Ovary (tissue), 9 donors: ENCODE results near the gene PI4KA. TPM values are rescaled to one million over a fixed set of nuclear protein-coding genes. Genes with fewer than 3 reads are reported as not detected.
"Not testable (repeated sequence)": the region's sequence is repeated elsewhere in the genome, so short reads cannot be mapped to it uniquely, and the experiment has no call there.

ENCODE experiments used
- DNase-seq, 5 donors: peaks; one replicate each; pipeline ENCODE4 v3.0.0-alpha.2; 2019 to 2020
- H3K27ac ChIP-seq, 2 donors: fragments of 200-600 bp; one replicate each; pipeline versions ENCODE4 v1.5.1 to v1.8.0; 2019 to 2022
- H3K27me3 ChIP-seq: fragments of 200-600 bp; one replicate; pipeline ENCODE4 v1.8.0; 2022
- H3K36me3 ChIP-seq: fragments of 200-600 bp; sonication (generic); one replicate; pipeline ENCODE4 v1.5.1; 2019
- H3K4me1 ChIP-seq: one replicate; pipeline ENCODE4 v1.8.1; 2013; ENCODE audit warnings: mild to moderate bottlenecking, moderate library complexity; ENCODE audit not compliant: insufficient read depth
- H3K4me3 ChIP-seq: fragments of 200-600 bp; sonication (generic); one replicate; pipeline ENCODE4 v1.5.1; 2017
- H3K9me3 ChIP-seq, 2 donors: fragments of 200-600 bp in 1 of 2; sonication (generic) in 1 of 2; one replicate each; pipeline versions ENCODE4 v1.5.1 to v1.8.1; 2013 to 2019; ENCODE audit warnings: mild to moderate bottlenecking in 1 of 2, moderate library complexity in 1 of 2
- EP300 ChIP-seq: sonication (generic); formaldehyde crosslinking; IDR thresholded peaks from one replicate; pipeline ENCODE4 v1.6.1; 2017; ENCODE audit warnings: antibody characterized with exemption
- WGBS, 3 donors: extraction: QIAGEN DNeasy Blood & Tissue Kit in 1 of 3; methylation state at CpG; one replicate each; pipeline versions ENCODE4 v1.1.5 to v1.1.7; 2013 to 2017; 5-methylcytosine and 5-hydroxymethylcytosine counted together
- intact Hi-C, 4 donors: fragments of 100-400 bp; cut with DNase I; formaldehyde crosslinking; loops; one replicate each; pipeline versions ENCODE4 v1.11.0 to v1.15.1; 2022 to 2023
- polyA plus RNA-seq, 2 donors: library from polyadenylated mRNA; stranded (reverse); fragments of 200-250 nt in 1 of 2; fragments of 350-450 nt in 1 of 2; fragmentation: Illumina TruSeq in 1 of 2; extraction: RNeasy Lipid Tissue Mini Kit (QIAGEN cat#74804) in 1 of 2; gene quantifications; one replicate each; pipeline ENCODE4 v1.2.3, GENCODE V29; 2013 to 2014
- total RNA-seq, 7 donors: library from RNA; depleted of rRNA in 2 of 7; stranded (reverse); fragments of >200 nt in 2 of 7; fragmentation: NEBNext Ultra II Directional in 3 of 7; extraction: Animal tissue kit (Norgen Biotek cat#: 25700) in 3 of 7; gene quantifications; one replicate each; pipeline versions ENCODE4 v1.1.0 to v1.2.4, GENCODE V29; 2016 to 2023
- TF ChIP-seq, protein P1 (sequence below), 3 donors: fragments of 450-650 bp in 2 of 3; fragments of 200-600 bp in 1 of 3; IDR thresholded peaks; one replicate each; pipeline versions ENCODE4 v1.5.1 to v1.8.0; 2016 to 2022; ENCODE audit warnings: antibody characterized with exemption in 3 of 3, mild to moderate bottlenecking in 1 of 3
- donor health status: DM: no; HTN: no; CAD: no; lungs with moderate emphysema.
- donor health status: DM: no; HTN: no; CAD: no.
- donor health status: Bipolar disorder and iron deficiency.
- donor health status: DM: yes; HTN: yes; CAD: no.
- donor health status: DM: no; HTN: no; CAD: no.
- donor health status: DM: yes; HTN: yes; CAD: no.

PI4KA gene
- total and polyA plus RNA-seq, 9 donors: 30.6 to 97.6 (median 62.7) TPM

DNA sequence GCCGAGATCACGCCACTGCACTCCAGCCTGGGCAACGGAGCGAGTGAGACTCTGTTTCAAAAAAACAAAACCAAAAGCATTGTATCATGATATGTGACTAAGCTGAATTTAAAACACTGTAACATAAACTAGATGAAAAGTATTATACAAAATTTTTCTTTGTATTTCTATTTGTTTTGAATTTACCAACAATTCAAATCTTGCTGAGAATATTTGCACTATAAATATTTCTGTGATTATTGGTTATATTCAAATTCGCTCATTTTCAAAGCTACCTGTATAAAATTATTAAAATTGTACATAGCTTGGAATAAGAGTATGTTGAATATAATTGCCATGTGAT lies 186.6 kb downstream of the PI4KA start:
- no peaks in the 10 kb centered on the region for H3K4me1 ChIP-seq
- DNase-seq: no peak
- TF ChIP-seq EP300: no peak
- no peak overlapping the region for H3K27ac ChIP-seq
- no peak overlapping the region for H3K4me3 ChIP-seq
- H3K36me3 ChIP-seq: no peaks in the 10 kb centered on the region
- no peaks in the 10 kb centered on the region for H3K9me3 ChIP-seq
- intact Hi-C loops: no loop called here
- no peaks in the 10 kb centered on the region for H3K27me3 ChIP-seq
- WGBS, 3 donors: 76 to 89% (median 83%) methylated on average over 5 of the region's 5 CpGs

DNA sequence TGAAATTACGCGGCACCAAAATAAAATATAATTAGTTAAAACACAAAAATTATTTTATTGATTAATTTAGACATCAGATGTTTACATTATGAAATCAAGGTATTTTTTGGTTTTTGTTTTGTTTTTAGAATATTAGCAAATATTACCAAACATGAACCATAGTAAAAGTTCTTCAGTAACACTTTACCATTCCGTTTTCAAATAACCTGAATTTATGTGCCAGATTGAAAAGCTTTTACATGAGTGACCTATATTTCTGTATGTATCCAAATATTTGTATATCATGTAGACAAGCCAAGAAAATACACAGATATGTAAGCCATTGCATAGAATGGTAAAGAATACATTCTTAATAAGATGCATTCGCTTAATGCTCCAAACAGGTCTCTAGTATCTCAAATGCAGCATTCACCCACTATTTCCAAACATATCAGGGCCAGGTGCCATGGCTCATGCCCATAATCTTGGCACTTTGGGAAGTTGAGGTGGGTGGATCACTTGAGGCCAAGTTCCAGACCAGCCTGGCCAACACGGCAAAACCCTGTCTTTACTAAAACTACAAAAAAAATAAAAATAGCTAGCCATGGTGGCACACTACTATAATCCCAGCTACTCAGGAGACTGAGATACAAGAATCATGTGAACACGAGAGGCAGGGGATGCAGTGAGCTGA lies 187.1 kb downstream of the PI4KA start:
- H3K4me3 ChIP-seq: no peak overlapping the region
- H3K4me1 ChIP-seq: no peaks in the 10 kb centered on the region
- TF ChIP-seq EP300: no peak
- TF ChIP-seq, protein P1, sequence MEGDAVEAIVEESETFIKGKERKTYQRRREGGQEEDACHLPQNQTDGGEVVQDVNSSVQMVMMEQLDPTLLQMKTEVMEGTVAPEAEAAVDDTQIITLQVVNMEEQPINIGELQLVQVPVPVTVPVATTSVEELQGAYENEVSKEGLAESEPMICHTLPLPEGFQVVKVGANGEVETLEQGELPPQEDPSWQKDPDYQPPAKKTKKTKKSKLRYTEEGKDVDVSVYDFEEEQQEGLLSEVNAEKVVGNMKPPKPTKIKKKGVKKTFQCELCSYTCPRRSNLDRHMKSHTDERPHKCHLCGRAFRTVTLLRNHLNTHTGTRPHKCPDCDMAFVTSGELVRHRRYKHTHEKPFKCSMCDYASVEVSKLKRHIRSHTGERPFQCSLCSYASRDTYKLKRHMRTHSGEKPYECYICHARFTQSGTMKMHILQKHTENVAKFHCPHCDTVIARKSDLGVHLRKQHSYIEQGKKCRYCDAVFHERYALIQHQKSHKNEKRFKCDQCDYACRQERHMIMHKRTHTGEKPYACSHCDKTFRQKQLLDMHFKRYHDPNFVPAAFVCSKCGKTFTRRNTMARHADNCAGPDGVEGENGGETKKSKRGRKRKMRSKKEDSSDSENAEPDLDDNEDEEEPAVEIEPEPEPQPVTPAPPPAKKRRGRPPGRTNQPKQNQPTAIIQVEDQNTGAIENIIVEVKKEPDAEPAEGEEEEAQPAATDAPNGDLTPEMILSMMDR (IDR thresholded peaks at IDR 0.05): no peak
- intact Hi-C loops: no loop called here
- DNase-seq: no peak
- WGBS, 3 donors: 64 to 84% (median 76%) methylated on average over 6 of the region's 6 CpGs
- no peaks in the 10 kb centered on the region for H3K36me3 ChIP-seq
- H3K9me3 ChIP-seq: no peaks in the 10 kb centered on the region
- H3K27me3 ChIP-seq: no peaks in the 10 kb centered on the region
- no peak overlapping the region for H3K27ac ChIP-seq

DNA sequence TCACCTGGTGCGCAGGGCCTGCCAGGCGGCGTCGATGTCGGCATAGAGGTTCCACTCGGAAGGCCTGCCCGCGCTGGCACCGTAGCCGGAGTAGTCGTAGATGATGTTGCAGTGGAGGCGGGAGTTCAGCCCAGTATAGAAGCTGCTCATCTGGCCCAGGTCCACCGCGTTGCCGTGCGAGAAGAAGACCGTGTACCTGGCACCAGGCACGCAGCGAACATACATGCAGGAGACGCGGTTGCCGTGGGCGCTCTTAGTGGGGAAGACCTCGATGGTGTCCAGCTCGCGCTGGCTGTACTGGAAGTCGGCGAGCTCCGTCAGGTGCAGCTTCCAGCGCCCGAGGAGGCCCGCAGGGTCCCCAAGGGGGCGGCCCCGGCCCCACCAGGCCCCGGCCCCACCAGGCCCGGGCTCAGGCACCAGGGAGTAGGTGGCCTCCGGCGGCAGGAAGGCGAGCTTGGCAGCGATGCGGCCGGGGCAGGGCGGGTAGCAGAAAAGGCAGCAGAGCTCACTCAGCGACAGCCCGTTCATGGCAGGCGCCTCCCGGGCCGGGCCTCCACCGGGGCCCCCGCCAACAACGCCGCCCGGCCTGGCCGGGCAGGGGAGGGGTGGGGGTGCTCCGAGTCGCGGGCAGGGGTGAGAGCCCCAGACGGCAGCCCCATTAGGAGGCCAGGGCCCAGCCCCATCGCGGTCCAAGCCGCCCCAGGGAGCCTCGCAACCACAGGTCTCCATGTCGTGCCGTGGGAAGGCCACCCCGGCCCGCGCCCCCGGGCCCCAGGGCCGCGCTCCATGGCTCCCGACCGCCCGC lies 188.0 kb downstream of the PI4KA start:
- H3K9me3 ChIP-seq, H3K36me3 ChIP-seq, H3K4me1 ChIP-seq, H3K4me3 ChIP-seq, DNase-seq, H3K27ac ChIP-seq, H3K27me3 ChIP-seq, intact Hi-C loops: not testable (repeated sequence)
- WGBS, 3 donors: 42 to 64% (median 61%) methylated on average over 57 to 73 of the region's 73 CpGs

DNA sequence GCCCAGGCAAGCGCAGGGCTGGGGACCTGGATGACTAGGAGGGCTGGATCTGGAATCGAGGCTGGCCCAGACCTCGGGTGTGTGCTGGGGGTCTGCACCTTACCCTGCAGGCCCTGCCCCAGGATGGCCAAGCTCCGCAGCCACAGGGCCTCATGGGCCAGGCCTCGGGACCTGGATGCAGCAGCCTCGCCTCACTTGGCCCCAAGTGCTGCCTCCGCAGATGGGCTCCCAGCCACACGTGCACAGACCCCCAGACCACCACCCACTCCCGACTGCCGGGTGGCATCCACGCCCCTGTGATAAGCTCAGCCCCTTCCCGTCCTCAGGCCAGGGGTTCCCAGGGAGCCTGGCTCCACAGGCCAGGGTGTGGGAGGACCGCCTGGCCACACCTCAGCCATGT lies 188.7 kb downstream of the PI4KA start:
- intact Hi-C loops, H3K27me3 ChIP-seq, H3K4me3 ChIP-seq, H3K36me3 ChIP-seq, H3K9me3 ChIP-seq, H3K27ac ChIP-seq, DNase-seq, H3K4me1 ChIP-seq: not testable (repeated sequence)
- WGBS, 3 donors: 86 to 92% (median 88%) methylated on average over 5 to 12 of the region's 13 CpGs

DNA sequence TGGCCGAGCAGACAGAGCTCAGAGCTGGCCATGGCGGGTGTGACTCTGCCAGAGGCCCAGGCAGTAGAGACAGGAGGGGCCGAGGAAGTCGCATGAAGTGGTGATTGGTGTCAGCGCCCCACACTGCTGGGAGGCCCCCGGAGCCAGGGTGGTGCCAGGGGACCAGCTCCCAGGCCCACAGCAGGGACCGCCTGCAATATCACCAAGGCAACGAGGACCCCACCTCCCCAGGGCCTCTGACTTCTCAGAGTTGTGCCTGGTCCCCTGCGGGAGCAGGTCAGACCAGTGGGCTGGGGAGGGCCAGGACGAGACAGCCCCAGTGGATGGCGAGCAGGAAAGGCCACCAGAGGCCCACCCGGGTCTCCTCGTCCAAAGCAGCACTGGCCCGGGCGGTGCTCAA lies 189.1 kb downstream of the PI4KA start:
- H3K27ac ChIP-seq, H3K36me3 ChIP-seq, H3K4me1 ChIP-seq, DNase-seq, intact Hi-C loops, H3K9me3 ChIP-seq, H3K4me3 ChIP-seq, H3K27me3 ChIP-seq: not testable (repeated sequence)
- WGBS, 3 donors: 77 to 86% (median 80%) methylated on average over 2 to 12 of the region's 15 CpGs

DNA sequence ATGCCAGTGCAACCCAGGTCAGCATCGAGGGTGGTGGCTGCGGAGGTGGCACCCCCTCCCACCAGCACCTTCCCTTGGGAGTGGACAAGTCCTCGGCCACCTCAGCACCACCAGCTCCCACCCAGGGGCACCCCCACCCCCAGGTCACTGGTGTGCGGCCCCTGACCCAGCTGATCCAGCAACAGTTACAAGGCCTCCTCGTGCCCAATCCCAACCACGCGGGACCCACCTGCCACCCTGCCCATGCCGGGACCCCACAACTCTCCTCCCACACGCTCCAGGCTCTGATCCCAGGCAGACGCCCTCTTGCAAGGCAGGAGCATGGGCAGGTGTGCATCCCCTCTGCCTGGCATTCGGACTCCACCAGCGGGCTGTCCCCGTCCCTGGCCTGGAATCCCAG lies 189.8 kb downstream of the PI4KA start:
- intact Hi-C loops, DNase-seq, H3K4me3 ChIP-seq, H3K9me3 ChIP-seq, H3K27ac ChIP-seq, H3K4me1 ChIP-seq, H3K27me3 ChIP-seq, H3K36me3 ChIP-seq: not testable (repeated sequence)
- 81 to 87% (median 83%) methylated on average over 13 of the region's 13 CpGs for WGBS, 3 donors

DNA sequence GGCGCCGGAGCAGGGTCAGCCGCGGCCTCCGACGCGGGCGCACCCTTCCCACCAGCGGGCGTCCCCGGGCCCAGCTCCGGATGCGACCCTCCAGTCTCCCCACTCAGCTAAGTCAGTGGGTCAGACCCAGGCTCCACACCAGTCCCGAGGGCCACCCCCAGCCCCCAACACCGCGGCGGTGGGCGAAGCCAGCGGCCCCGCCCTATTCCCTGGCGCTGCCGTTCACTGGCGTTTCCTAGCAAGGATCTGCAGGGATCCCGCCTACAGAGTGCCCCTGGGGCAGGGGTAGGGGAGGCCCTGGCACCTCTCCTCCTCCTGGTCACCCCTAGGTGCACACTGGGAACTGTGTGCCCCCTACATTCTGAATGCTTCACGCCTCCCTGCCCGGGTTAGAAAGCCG lies 190.4 kb downstream of the PI4KA start:
- H3K36me3 ChIP-seq, H3K4me3 ChIP-seq, H3K9me3 ChIP-seq, H3K27me3 ChIP-seq, intact Hi-C loops, H3K27ac ChIP-seq, H3K4me1 ChIP-seq, DNase-seq: not testable (repeated sequence)
- 74 to 94% (median 78%) methylated on average over 12 to 26 of the region's 27 CpGs for WGBS, 3 donors

DNA sequence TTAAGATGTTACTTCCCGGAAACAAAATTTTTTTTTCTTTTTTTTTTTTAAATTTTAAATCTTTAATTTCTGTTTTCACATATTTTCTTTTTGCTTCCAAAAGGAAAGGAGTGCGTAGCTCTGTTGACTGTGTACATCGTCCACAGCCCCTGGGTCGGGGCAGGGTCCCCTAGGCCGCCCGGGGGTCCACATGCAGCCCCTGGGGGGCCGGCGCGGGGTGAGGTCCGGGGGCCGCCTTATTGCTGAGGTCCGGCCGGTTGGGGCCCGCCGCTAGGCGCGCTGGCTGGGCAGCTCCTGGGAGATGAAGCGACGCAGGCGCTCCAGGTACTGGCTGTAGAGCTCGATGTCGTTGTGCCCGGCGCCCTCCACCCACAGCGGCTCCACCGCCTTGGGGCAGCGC lies 191.1 kb downstream of the PI4KA start:
- DNase-seq, H3K36me3 ChIP-seq, H3K9me3 ChIP-seq, H3K27ac ChIP-seq, H3K4me3 ChIP-seq, H3K27me3 ChIP-seq, H3K4me1 ChIP-seq, intact Hi-C loops: not testable (repeated sequence)
- 57 to 88% (median 66%) methylated on average over 10 to 22 of the region's 27 CpGs for WGBS, 3 donors
